Measurements from ENCODE around the gene MLH1.
"Not testable (repeated sequence)": the region's sequence is repeated elsewhere in the genome, so short reads cannot be mapped to it uniquely, and the experiment has no call there.

MLH1 gene

DNA sequence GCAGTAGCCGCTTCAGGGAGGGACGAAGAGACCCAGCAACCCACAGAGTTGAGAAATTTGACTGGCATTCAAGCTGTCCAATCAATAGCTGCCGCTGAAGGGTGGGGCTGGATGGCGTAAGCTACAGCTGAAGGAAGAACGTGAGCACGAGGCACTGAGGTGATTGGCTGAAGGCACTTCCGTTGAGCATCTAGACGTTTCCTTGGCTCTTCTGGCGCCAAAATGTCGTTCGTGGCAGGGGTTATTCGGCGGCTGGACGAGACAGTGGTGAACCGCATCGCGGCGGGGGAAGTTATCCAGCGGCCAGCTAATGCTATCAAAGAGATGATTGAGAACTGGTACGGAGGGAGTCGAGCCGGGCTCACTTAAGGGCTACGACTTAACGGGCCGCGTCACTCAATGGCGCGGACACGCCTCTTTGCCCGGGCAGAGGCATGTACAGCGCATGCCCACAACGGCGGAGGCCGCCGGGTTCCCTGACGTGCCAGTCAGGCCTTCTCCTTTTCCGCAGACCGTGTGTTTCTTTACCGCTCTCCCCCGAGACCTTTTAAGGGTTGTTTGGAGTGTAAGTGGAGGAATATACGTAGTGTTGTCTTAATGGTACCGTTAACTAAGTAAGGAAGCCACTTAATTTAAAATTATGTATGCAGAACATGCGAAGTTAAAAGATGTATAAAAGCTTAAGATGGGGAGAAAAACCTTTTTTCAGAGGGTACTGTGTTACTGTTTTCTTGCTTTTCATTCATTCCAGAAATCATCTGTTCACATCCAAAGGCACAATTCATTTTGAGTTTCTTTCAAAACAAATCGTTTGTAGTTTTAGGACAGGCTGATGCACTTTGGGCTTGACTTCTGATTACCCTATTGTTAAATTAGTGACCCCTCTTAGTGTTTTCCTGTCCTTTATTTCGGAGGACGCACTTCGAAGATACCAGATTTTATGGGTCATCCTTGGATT lies at the start of gene MLH1:
Gene MLH1 (plus strand): TSS at position 193 of the 958 bp plus-strand sequence. CDS start 30 bp downstream, at position 223.
- intact Hi-C loops (cut with DNase I; ENCODE audit: low total_unique reads) = no loop called here
- no peaks in the 10 kb centered on the region for H3K27me3 ChIP-seq
- H3K36me3 ChIP-seq = peaks cover 21 to 34% (median 24%) of the 10 kb centered on the region in 3 donors
- no peaks in the 10 kb centered on the region for H3K9me3 ChIP-seq
- H3K4me1 ChIP-seq = peaks cover 0 to 45% (median 38%) of the 10 kb centered on the region in 4 donors
- DNase-seq = peak; percentile 96 to 100
- H3K4me3 ChIP-seq = peak within 1 kb of the TSS; percentile 61 to 79
- peak within 1 kb of the TSS; percentile 90 to 92 for H3K27ac ChIP-seq
- TF ChIP-seq, protein P1, sequence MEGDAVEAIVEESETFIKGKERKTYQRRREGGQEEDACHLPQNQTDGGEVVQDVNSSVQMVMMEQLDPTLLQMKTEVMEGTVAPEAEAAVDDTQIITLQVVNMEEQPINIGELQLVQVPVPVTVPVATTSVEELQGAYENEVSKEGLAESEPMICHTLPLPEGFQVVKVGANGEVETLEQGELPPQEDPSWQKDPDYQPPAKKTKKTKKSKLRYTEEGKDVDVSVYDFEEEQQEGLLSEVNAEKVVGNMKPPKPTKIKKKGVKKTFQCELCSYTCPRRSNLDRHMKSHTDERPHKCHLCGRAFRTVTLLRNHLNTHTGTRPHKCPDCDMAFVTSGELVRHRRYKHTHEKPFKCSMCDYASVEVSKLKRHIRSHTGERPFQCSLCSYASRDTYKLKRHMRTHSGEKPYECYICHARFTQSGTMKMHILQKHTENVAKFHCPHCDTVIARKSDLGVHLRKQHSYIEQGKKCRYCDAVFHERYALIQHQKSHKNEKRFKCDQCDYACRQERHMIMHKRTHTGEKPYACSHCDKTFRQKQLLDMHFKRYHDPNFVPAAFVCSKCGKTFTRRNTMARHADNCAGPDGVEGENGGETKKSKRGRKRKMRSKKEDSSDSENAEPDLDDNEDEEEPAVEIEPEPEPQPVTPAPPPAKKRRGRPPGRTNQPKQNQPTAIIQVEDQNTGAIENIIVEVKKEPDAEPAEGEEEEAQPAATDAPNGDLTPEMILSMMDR (IDR thresholded peaks at IDR 0.05) = no peak

DNA sequence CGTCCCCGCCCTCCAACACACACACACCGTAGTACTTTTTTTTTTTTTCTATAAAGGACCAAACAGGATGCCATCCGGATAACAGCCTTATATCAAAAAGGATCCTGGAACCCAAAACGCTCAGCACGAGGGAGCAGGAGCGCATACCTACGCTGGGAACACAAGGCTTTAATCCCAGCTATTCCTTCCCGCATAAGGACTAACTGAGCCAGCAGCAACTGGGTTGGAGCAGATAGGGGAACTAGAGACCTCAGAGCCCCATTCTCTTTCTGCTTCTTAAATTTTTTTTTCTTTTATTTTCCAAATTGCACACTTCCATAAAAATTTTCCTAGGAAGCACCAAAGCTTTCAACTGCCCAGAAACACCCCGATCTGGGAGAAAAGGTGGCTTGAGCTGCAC lies 49.7 kb upstream of the MLH1 start:
- TF ChIP-seq, protein P1 (IDR thresholded peaks at IDR 0.05) = no peak
- Histone ChIP-seq H3K4me3 (peak overlapping the region; percentile 72 to 85), H3K36me3 (no peaks in the 10 kb centered on the region), H3K4me1 (peaks cover 0 to 23% (median 17%) of the 10 kb centered on the region in 4 donors), H3K9me3 (peaks cover 0 to 12% (median 11%) of the 10 kb centered on the region in 3 donors), H3K27ac (peak overlapping the region; percentile 73 to 79), H3K27me3 (no peaks in the 10 kb centered on the region)
- no peak for DNase-seq
- intact Hi-C loops (cut with DNase I; ENCODE audit: low total_unique reads) = no loop called here

DNA sequence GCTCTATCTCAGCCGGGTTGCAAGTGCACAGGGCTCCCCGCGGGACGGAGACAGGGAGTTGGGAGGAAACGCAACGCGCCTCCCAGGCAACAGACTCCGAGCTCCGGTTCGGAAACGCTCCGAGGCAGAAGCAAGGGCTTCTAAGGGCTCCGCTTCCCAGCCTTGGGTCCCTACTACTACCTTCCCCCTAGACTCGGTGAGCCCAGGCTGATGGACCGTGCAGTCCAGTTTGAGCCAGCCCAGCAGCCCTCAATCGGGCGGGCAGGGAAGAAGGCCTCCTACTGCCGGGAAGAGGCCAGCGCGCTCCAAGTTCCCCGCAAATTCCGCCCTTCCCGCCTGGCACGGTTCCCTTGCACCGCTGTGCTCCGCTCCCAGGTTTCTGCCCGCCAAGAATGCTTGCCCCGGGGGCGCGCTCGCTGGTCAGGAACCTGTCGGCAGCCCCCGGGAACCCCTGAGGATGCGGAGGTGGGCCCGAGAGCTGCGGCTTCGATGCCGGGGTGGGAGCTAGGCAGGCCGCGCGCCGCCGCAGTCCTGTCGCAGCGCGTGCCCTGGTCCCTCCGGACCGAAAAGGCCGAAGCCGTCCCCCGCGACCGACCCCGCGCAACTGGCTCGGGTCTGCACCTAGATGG lies 49.2 kb upstream of the MLH1 start:
- TF ChIP-seq, protein P1 (IDR thresholded peaks at IDR 0.05) = no peak
- H3K27me3 ChIP-seq = no peaks in the 10 kb centered on the region
- intact Hi-C loops (cut with DNase I; ENCODE audit: low total_unique reads) = no loop called here

DNA sequence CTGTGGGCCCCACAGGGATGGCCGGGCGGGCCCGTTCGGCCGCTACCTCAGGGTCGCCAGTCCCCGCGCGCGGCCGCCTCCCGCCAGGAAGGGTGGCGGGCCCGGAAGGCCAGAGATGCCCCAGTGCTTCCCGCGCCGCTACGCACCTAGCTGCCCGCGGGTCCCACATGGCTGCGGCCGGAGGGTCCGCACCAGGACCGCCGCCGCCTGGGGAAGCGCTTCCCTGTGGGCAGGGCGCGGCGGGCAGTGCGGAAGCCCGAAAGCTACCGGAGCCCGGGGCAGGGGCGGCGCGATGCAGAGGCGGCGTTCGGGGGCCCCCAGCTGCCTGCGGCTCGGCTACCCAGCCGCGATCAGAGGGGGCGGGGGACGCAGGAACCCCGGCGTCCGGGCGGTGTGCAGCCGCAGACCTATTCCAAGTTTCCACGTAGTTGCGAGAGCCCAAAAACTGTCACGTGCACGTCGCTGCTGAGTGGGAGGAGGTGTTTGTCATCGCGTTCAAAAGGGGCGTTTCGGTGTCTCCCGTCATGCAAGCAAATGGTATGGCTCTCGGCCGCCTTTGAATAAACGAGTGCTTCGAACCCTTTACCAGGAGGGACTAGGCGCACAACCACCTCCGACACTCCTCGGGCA lies 48.6 kb upstream of the MLH1 start, which contains the start of gene TRANK1:
Gene TRANK1 (minus strand): TSS at position 414 of the 630 bp plus-strand sequence. CDS start 245 bp downstream, at position 169.
- peaks cover 0 to 23% (median 17%) of the 10 kb centered on the region in 4 donors for H3K4me1 ChIP-seq
- peak within 1 kb of the TSS; percentile 72 to 85 for H3K4me3 ChIP-seq
- no peaks in the 10 kb centered on the region for H3K36me3 ChIP-seq
- peaks cover 0 to 12% (median 11%) of the 10 kb centered on the region in 3 donors for H3K9me3 ChIP-seq
- TF ChIP-seq, protein P1 (IDR thresholded peaks at IDR 0.05) = no peak
- DNase-seq = peak; percentile 80 to 83
- peak within 1 kb of the TSS; percentile 73 to 79 for H3K27ac ChIP-seq
- intact Hi-C loops (cut with DNase I; ENCODE audit: low total_unique reads) = no loop called here
- no peaks in the 10 kb centered on the region for H3K27me3 ChIP-seq

More for the DNA sequence above, 49.2 kb upstream of the MLH1 start:
- peak; percentile 41 to 76 for DNase-seq
- H3K27ac ChIP-seq = peak overlapping the region; percentile 73 to 79
- H3K9me3 ChIP-seq = peaks cover 0 to 12% (median 11%) of the 10 kb centered on the region in 3 donors
- H3K4me1 ChIP-seq = peaks cover 0 to 23% (median 17%) of the 10 kb centered on the region in 4 donors
- no peaks in the 10 kb centered on the region for H3K36me3 ChIP-seq
- peak overlapping the region; percentile 72 to 85 for H3K4me3 ChIP-seq

DNA sequence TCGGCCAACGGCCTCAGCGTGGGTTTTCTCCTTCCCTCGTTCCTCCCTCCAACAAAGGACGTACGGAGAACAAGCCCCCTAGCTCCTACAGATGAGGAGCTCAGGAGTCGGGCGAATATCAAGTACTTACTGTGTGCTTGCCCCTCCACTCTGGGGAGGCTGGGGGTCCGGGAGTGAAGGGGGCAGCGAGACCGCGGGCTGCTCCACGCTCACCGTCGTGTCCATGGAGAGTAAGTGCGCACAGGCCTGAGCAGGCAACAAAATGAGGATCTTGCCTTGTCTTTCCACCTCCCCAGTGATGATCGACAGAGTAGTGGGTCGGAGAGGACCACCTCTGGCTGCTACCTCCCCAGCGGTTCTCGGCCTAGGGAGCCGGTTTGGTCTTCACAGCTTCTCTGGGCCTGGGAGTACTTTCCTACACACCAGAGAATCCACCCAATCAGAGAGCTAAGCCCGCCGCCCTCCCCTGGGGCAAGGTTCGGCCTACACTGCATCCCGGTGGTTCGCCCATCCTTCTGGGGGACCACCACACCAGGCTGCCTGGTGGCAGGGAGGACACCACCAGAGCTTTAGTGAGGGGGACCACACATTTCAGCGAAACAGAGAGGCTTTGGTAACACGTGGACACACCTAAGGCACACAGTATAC lies 47.9 kb upstream of the MLH1 start:
- Histone ChIP-seq H3K27ac (peak overlapping the region in 1 of 2 donors; percentile 73), H3K4me1 (peaks cover 0 to 23% (median 17%) of the 10 kb centered on the region in 4 donors), H3K4me3 (peak overlapping the region; percentile 72 to 85), H3K27me3 (no peaks in the 10 kb centered on the region), H3K36me3 (no peaks in the 10 kb centered on the region), H3K9me3 (peaks cover 0 to 12% (median 11%) of the 10 kb centered on the region in 3 donors)
- DNase-seq = no peak
- intact Hi-C loops (cut with DNase I; ENCODE audit: low total_unique reads) = no loop called here
- TF ChIP-seq, protein P1 (IDR thresholded peaks at IDR 0.05) = no peak

DNA sequence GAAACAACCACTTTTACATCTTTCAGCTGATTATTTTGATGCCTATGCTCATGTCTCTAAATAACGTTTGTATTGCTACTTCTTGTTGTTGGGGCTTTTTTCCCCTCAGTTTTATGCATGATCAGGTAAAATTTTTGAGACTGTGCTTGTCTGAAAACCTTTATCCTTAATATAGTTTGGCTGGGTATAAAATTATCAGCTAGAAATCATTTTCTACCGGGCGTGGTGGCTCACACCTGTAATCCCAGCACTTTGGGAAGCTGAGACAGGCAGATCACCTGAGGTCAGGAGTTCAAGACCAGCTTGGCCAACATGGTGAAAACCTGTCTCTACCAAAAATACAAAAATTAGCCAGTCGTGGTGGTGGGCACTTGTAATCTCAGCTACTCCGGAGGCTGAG lies 45.5 kb upstream of the MLH1 start:
- DNase-seq; intact Hi-C loops (cut with DNase I; ENCODE audit: low total_unique reads); H3K36me3 ChIP-seq; H3K4me3 ChIP-seq; H3K27me3 ChIP-seq; H3K27ac ChIP-seq: not testable (repeated sequence)
- Histone ChIP-seq H3K4me1 (peaks cover 0 to 11% (median 9%) of the 10 kb centered on the region in 4 donors), H3K9me3 (peaks cover 0 to 12% (median 11%) of the 10 kb centered on the region in 3 donors)

All from tibial artery (tissue), 4 donors.